GM10847 (cell line): ENCODE data around the gene ANKRD13B.

Experiments
- POLR2A ChIP-seq: IDR thresholded peaks from 2 replicates; pipeline ENCODE4 v1.6.1; 2011; ENCODE audit not compliant: insufficient read length; ENCODE audit errors: extremely low read depth

Gene ANKRD13B

GRCh38 chr17:29623283-29623647 lies 30.3 kb downstream of the ANKRD13B start:
- TF ChIP-seq POLR2A: no peak

DNA sequence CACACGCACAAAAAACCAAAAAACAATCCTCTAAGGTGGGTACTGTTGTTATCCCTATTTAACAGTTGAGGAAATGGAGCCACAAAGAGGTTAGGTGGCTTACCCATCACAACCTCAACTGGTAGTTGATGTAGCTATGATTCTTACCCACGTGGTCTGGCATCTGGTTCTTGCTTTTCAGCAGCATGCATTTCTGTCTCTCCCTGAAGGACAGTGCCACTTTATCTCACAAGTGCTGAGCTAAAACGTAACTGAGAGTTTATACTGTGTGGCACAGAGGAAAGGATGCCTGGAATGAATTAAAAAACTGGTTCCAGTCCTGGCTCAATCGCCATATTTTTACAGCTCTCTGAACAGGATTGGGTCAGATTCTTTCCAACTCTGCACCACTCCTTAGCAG lies 31.7 kb downstream of the ANKRD13B start:
- TF ChIP-seq POLR2A: no peak

- TF ChIP-seq POLR2A: no peak
Observed at GRCh38 chr17:29625037-29625750, 32.3 kb downstream of the ANKRD13B start.

DNA sequence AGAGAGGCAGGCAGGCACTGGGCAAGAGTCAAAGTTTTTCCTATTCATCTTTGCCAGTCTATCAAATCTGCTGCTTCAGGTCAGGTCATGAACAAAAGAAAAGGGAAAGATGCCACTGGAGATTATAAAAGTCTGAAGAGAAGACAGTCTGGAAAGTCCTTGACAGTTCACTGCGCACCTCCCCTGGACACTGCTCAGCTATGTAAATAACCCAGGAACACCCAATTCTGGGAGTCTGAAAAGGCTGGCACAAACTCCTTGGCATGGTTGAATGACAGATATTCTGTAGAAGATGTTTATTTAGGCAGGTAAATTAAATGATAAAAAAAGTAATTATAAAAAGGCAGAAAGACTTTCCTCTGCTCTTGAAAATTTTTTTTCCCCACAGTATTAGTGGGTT lies 35.0 kb downstream of the ANKRD13B start:
- no peak for TF ChIP-seq POLR2A

- TF ChIP-seq POLR2A: no peak
Observed at GRCh38 chr17:29628644-29629043, 35.7 kb downstream of the ANKRD13B start.

DNA sequence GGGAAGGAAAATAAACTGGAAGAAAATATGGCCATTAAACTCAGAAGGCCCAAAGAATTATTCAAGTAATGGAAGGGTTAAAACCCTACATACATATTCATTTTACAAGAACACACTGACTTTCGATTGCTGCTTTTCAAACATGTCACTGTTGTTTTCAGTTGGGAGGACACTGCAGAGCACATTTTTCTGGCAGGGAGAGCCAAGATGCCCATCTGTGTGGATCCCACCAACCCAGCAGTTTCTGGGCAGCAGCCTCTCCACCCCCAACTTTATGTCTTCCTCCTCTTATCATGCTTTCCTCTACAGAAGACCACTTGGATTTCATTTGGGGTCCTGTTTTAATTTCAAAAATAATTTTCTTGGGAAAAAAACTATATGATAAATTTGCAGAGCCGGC lies 36.9 kb downstream of the ANKRD13B start:
- no peak for TF ChIP-seq POLR2A

GRCh38 chr17:29630630-29631193 lies 37.8 kb downstream of the ANKRD13B start:
- TF ChIP-seq POLR2A: no peak

DNA sequence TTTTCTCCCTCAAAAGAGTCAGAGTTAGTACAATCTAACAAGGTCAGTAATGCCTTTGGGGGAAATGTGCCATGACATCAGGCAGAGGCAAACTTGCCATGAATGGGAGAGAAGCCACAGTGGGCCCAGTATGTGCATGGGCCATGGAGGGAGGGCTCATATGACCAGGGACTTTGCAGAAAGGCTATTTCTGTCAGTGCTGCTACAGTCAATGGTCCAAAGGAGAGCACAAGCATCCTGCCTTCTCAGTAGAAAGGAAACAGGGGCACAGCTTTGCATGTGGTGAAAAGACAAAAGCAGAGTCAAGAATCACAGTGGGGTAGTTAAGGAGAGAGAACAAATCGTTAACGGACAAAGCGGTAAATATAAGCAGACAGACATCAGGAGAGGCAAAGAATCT lies 41.0 kb downstream of the ANKRD13B start:
- no peak for TF ChIP-seq POLR2A

GRCh38 chr17:29640413-29640812 lies 47.5 kb downstream of the ANKRD13B start:
- no peak for TF ChIP-seq POLR2A

DNA sequence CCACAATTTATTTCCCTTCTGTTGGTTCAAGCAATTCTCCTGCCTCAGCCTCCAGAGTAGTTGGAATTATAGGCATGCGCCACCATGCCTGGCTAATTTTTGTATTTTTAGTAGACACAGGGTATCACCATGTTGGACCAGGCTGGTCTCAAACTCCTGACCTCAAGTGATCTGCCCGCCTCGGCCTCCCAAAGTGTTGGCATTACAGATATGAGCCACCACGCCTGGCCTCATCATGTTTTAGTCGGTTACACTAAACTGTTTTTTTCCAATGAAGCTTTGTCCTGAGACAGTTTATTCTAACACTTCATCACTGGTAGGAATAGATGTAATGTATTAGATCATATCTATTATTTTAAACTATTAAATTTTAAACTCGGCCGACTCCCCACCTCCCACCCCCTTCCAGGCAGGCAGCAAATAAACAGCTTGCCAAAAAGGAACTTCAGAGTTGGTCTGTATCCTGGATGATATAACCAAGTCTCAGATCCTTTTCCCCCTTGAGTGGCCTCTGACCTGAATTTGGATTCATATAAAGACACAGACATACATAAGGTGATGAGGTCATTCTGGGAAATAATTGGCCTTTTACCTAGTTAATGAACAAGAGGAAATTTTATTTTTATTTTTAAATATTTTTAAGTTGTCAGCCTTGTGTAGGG lies 48.2 kb downstream of the ANKRD13B start:
- no peak for TF ChIP-seq POLR2A

DNA sequence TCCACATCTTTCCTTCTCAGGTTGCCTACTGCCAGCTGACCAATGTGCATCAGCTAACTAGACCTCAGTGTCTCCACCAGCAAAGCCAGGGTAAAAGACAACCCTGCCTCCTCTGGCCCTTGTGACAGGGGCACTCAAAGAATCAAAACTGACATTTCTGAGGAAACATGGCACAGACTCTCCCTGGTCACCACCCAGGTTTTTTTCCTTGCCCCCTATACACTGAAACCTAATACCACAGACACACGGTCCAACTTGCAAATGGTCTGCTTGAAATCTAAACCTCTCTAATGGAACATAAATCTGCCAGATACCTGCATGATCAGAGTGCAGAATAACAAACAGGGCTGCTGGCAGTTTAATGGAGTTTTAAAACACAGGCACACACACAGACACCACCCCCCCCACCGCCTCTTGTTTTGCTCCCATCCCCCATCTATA lies 49.3 kb downstream of the ANKRD13B start:
- TF ChIP-seq POLR2A: no peak

DNA sequence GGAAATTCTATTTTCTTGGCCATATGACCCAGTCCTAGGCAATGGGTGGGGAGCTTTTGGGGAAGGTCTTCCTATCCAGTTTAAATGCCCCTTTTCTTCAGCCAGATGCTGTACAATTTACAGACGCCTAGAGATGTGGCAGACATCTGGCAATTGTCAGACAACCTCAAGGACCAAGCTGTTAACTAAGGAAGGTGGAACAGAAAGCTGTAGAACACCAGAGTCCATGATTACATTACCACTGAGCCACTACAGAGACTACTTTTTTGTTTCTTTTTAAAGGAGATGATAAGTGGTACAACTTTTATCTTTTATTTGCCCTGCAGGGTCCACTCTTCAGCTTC lies 50.9 kb downstream of the ANKRD13B start:
- TF ChIP-seq POLR2A: no peak

GRCh38 chr17:29645515-29646051 lies 52.7 kb downstream of the ANKRD13B start:
- TF ChIP-seq POLR2A: no peak

DNA sequence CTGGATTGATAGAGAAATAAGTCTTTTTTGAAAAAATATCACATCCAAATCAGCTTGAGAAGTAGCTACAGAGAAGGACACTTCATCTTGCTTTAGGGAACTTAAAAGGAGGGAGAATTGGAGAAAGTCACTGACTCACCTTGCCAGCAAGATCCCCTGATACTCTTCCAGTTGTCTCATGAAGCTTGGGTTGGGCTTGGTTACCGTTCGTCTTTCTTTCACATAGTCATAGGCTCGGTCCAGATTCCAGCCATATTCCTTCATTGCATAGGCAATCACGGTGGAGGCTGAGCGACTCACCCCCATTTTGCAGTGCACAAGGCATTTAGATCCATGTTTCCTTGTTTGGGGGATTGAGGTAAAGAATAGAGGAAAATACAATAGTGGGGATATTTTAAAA lies 55.1 kb downstream of the ANKRD13B start:
- no peak for TF ChIP-seq POLR2A

DNA sequence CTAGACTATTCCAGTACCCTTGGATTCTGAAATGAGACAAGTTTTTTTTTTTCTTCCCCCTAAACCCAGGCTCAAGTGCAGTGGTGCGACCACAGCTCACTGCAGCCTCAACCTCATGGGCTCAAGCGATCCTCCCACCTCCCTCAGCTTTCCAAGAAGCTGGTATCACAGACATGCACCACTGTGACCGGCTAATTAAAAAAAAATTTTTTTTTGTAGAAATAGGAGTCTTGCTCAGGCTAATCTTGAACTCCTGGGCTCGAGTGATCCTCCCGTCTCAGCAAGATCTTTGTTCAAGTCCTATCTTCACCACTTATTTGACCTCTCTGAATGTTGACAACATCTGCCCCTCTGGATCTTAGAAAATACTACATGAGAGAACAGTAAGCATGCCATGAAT lies 56.4 kb downstream of the ANKRD13B start:
- no peak for TF ChIP-seq POLR2A

DNA sequence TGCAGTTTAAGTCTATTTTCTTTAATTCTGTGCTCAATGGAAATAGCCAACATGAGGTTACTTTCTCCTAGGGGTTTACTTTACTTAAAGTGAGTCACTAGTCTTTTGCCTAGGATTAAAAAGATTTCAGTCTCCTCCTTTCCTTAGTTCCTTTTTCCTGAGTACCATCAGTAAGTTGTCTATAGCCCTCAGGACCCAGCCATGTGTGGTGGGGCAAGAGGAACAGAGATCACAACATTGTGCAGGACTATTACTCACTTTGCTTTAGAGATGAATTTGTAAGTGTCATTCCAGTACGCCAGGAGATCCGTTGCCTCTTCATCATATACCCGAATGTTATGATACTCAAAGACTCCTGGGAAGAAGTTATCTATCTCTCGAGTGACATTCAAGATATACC lies 57.5 kb downstream of the ANKRD13B start:
- no peak for TF ChIP-seq POLR2A

DNA sequence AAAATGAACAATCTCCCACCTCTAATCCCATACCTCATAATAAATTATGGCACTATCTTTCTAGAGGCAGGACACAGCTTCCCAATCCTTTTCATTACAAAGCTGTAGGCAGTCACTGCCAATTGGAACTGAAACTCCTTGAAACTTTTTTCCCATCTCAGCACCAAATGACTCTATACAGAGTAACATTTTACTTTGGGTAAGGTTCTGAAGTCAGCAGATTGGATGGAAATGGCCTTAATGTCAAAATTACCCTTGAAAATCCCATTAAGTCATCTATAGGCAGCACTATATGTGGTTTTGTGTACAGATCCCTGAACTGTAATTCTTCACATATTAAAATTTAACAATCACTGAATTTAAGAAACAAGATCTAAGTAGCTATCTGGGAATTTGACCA lies 60.0 kb downstream of the ANKRD13B start:
- TF ChIP-seq POLR2A: no peak
